Measurements from ENCODE around the gene BDH1.

- TF ChIP-seq POLR2A (IDR thresholded peaks at IDR 0.05) (no peak), CTCF (IDR thresholded peaks at IDR 0.05) (no peak)
Measured at GRCh38 chr3:197554196-197554561, 1.6 kb downstream of the BDH1 start.

All from esophagus squamous epithelium (tissue), 4 donors.